GM12878 (cell line): ENCODE results near the gene CTAGE6. TPM values are rescaled to one million over a fixed set of nuclear protein-coding genes. Genes with fewer than 3 reads are reported as not detected.
"Not testable (repeated sequence)": the region's sequence is repeated elsewhere in the genome, so short reads cannot be mapped to it uniquely, and the experiment has no call there.

Experiments used
- ATAC-seq: fragments of 200-7000 bp; cut with Tn5 transposase; 3 replicates; pipeline ENCODE4 v1.9.1; 2020; ENCODE audit warnings: mild to moderate bottlenecking, moderate library complexity
- BruUV-seq: library from RNA; stranded (reverse); fragments of 400-500 nt; replicated peaks from 2 replicates; lab custom pipeline; 2021; lab: Mats Ljungman, UMichigan
- CTCF ChIA-PET: fragments of 300-600 bp; sonication (Branson Sonifier 250); formaldehyde crosslinking; extraction: SDS; loops from one replicate; lab custom pipeline; 2021; ENCODE audit warnings: inconsistent platforms; lab: Yijun Ruan, JAX
- POLR2A ChIA-PET: fragments of 350-600 bp; formaldehyde crosslinking; extraction: SDS; loops from one replicate; lab custom pipeline; 2021; ENCODE audit warnings: inconsistent platforms; lab: Charles Lee
- RAD21 ChIA-PET: fragments of 300-600 bp; sonication (Branson Sonifier 250); formaldehyde crosslinking; loops from one replicate; lab custom pipeline; 2023; ENCODE audit warnings: antibody characterized with exemption; ENCODE audit not compliant: unreplicated experiment; lab: Charles Lee
- SMC1A ChIA-PET: fragments of 300-600 bp; sonication (Branson Sonifier 250); formaldehyde crosslinking; loops from one replicate; lab custom pipeline; 2023; ENCODE audit not compliant: unreplicated experiment, uncharacterized antibody; lab: Charles Lee
- DNase-seq: peaks from one replicate; pipeline ENCODE4 v3.0.0-alpha.2; 2011; ENCODE audit warnings: low read depth, low spot score
- FAIRE-seq: peaks from 3 replicates; lab custom pipeline; 2011; peaks lifted over from hg19 to GRCh38; lab: Jason Lieb, UNC
- H2AFZ ChIP-seq: 2 replicates; pipeline ENCODE4 v1.6.0; 2011; ENCODE audit warnings: low read depth, low read length, control low read depth; ENCODE audit not compliant: control insufficient read depth
- H3K27ac ChIP-seq: 2 replicates; pipeline ENCODE4 v1.5.1; 2011; ENCODE audit warnings: control low read depth; ENCODE audit not compliant: control insufficient read depth, insufficient read depth
- H3K27me3 ChIP-seq, 2 experiments: replicated peaks in 1 of 2; 2 replicates each; pipeline versions ENCODE4 v1.6.0 to v1.6.1; 2011; ENCODE audit warnings: low read length in 1 of 2; ENCODE audit not compliant: control insufficient read depth in 2 of 2, insufficient read depth in 2 of 2
- H3K36me3 ChIP-seq, 2 experiments: 2 replicates each; pipeline ENCODE4 v1.5.1; 2011; ENCODE audit warnings: low read length in 1 of 2; ENCODE audit not compliant: control insufficient read depth in 2 of 2, insufficient read depth in 2 of 2
- H3K4me1 ChIP-seq: 2 replicates; pipeline ENCODE4 v1.6.1; 2011; ENCODE audit warnings: mild to moderate bottlenecking, low read length, moderate library complexity, mixed read lengths; ENCODE audit not compliant: control insufficient read depth, insufficient read depth
- H3K4me2 ChIP-seq: 2 replicates; pipeline ENCODE4 v1.6.0; 2011; ENCODE audit warnings: control low read depth; ENCODE audit not compliant: control insufficient read depth, insufficient read depth
- H3K4me3 ChIP-seq: fragments of 200-600 bp; sonication (generic); 2 replicates; pipeline ENCODE4 v1.5.1; 2016
- H3K79me2 ChIP-seq: 2 replicates; pipeline ENCODE4 v1.6.0; 2011; ENCODE audit warnings: low read length; ENCODE audit not compliant: control insufficient read depth, insufficient read depth
- H3K9ac ChIP-seq: 2 replicates; pipeline ENCODE4 v1.8.0; 2011; ENCODE audit warnings: low read length, control low read depth, mixed read lengths; ENCODE audit not compliant: control insufficient read depth, insufficient read depth
- H3K9me3 ChIP-seq: replicated peaks from 3 replicates; pipeline ENCODE4 v1.5.1; 2011; ENCODE audit warnings: mild to moderate bottlenecking, low read length; ENCODE audit not compliant: control insufficient read depth, insufficient read depth
- H4K20me1 ChIP-seq: 2 replicates; pipeline ENCODE4 v1.6.0; 2011; ENCODE audit not compliant: control insufficient read depth, insufficient read depth
- WGBS: methylation state at CpG from one replicate; pipeline ENCODE4 v1.1.6; 2016; ENCODE audit warnings: low lambda C conversion rate; ENCODE audit not compliant: insufficient replicate concordance, insufficient coverage; ENCODE audit errors: missing lambda C conversion rate; 5-methylcytosine and 5-hydroxymethylcytosine counted together
- in situ Hi-C: fragments of 300-500 bp; cut with MboI; formaldehyde crosslinking; loops from 9 replicates; pipeline ENCODE4 v1.14.3; 2018; ENCODE audit warnings: mixed read lengths
- intact Hi-C: fragments of 100-400 bp; cut with micrococcal nuclease; formaldehyde crosslinking; loops from one replicate; pipeline ENCODE4 v1.14.2; 2022; ENCODE audit not compliant: unreplicated experiment
- polyA plus RNA-seq, 11 experiments: library from polyadenylated mRNA; depleted of rRNA in 4 of 11; unstranded in 6 of 11; stranded (reverse) in 5 of 11; fragments of >200 nt; fragmentation: Nextera tagmentation in 4 of 11; fragmentation: Illumina TruSeq in 1 of 11; extraction: Ambion mirVana in 4 of 11; extraction: Trizol in 1 of 11; gene quantifications; 1 replicate in 1 of 11; 2 replicates in 10 of 11; pipeline versions ENCODE4 v1.2.1 to v1.2.3, GENCODE V29; 2011 to 2016; ENCODE audit warnings: inconsistent platforms in 2 of 11, missing spikeins in 2 of 11, low read depth in 1 of 11
- small RNA-seq: library from RNA; depleted of rRNA; stranded (forward); fragments of <200 nt; gene quantifications from one replicate; pipeline ENCODE3, GENCODE V24; 2014
- total RNA-seq, 4 experiments: library from RNA; depleted of rRNA in 3 of 4; stranded (reverse); fragments of >200 nt in 3 of 4; fragmentation: Illumina TruSeq in 1 of 4; extraction: Trizol in 1 of 4; gene quantifications; 2 replicates each; pipeline versions ENCODE4 v1.2.1 to v1.2.3, GENCODE V29; 2013 to 2021

Gene CTAGE6
- total and polyA plus RNA-seq, 10 of the 15 experiments (the other 5 are each of a cell fraction or from before 2014, with no cell fraction given): 0.12 TPM; not detected in 9

DNA sequence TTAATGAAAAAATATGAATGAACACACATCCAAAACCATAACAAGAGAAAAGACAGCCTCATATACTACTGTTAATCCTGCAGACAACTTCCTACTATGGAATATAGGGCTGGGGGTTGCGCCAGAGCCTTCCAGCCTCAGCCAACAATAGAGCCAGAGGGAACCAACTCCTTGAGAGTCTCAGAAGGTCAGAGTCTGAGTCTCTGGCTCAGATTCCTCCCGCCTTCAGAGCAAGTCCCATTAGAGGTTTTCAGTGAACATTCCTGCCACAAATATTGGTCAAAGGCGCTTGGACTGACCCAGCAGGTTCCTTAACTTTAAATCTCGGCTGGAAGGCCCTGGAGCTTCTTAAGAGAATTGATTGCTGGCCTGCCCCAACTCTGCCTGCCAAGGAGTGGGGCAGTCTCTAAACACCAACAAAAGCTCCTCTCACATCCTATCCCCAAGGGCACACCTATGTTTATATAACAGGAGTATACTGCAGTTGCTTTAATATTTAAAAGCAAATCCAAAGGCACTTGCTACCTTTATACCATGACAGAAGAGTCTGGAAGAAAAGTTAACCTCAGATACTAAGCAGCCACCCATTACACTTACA lies 45.7 kb downstream of the CTAGE6 start:
- H4K20me1 ChIP-seq, H2AFZ ChIP-seq, H3K27ac ChIP-seq, RAD21 ChIA-PET, H3K4me1 ChIP-seq, H3K4me3 ChIP-seq, DNase-seq, H3K4me2 ChIP-seq, H3K27me3 ChIP-seq, ATAC-seq, BruUV-seq, SMC1A ChIA-PET, POLR2A ChIA-PET, FAIRE-seq, H3K9ac ChIP-seq, CTCF ChIA-PET, H3K79me2 ChIP-seq, in situ Hi-C loops, H3K36me3 ChIP-seq, H3K9me3 ChIP-seq, intact Hi-C loops: not testable (repeated sequence)
- WGBS: no CpG with 5 or more reads among the region's 4 CpGs

DNA sequence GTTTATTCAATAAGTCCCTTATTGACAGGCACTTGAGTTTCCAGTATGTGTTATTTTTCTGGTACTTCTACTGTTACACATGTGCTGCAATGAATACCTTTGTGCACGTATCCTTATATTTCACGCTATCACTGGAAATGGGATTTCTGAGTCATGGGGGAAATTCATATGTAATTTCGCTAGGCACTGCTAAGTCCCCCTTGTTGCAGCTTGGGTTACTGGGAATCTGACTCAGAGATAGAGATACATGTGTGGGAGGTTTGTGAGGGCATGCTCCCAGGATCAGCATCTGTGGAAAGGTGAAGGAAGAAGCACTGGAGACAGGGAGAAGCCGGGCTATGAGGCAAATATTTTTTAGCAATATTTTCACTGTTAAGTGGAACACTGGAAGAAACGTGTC lies 47.6 kb downstream of the CTAGE6 start:
- in situ Hi-C loops, POLR2A ChIA-PET, H2AFZ ChIP-seq, ATAC-seq, SMC1A ChIA-PET, H4K20me1 ChIP-seq, BruUV-seq, H3K79me2 ChIP-seq, H3K27ac ChIP-seq, H3K9me3 ChIP-seq, FAIRE-seq, intact Hi-C loops, RAD21 ChIA-PET, H3K36me3 ChIP-seq, H3K4me3 ChIP-seq, H3K4me2 ChIP-seq, H3K4me1 ChIP-seq, CTCF ChIA-PET, H3K9ac ChIP-seq, DNase-seq, H3K27me3 ChIP-seq: not testable (repeated sequence)
- WGBS: 100% methylated on average over 3 of the region's 5 CpGs

Small RNAs within 50 kb of the gene (small RNA-seq; reads per million reads assigned to genes)
- gene RNU6-267P: not detected

Other genes with a start within 250 kb of the CTAGE6 start
- 0.28 and 0.38 TPM in 2 replicates for gene CTAGE15, start 185.9 kb downstream of the CTAGE6 start, total RNA-seq (2014; rRNA removed)
- gene CTAGE15, start 185.9 kb downstream of the CTAGE6 start, total RNA-seq (2014; rRNA removed; fragmentation: Illumina TruSeq; extraction: Trizol): 0.51 and 0.58 TPM in 2 replicates
- gene CTAGE15, start 185.9 kb downstream of the CTAGE6 start, total RNA-seq (2021): 0.32 and 0.49 TPM in 2 replicates
- 0.80 and 1.3 TPM in 2 replicates for gene CTAGE15, start 185.9 kb downstream of the CTAGE6 start, polyA plus RNA-seq (2011; rRNA removed)
- 0.59 and 0.73 TPM in 2 replicates for gene CTAGE15, start 185.9 kb downstream of the CTAGE6 start, polyA plus RNA-seq (2014; fragmentation: Illumina TruSeq; extraction: Trizol)
- under 1 TPM in 1 of 2 experiments, not detected in 1; 0.05 TPM for gene CTAGE15, start 185.9 kb downstream of the CTAGE6 start, polyA plus RNA-seq (2014; fragmentation: Nextera tagmentation; extraction: Ambion mirVana)
- 0.45 and 0.47 TPM in 2 replicates for gene CTAGE15, start 185.9 kb downstream of the CTAGE6 start, polyA plus RNA-seq (2014; rRNA removed)
- under 1 TPM; 0.20 to 0.32 TPM for gene CTAGE15, start 185.9 kb downstream of the CTAGE6 start, polyA plus RNA-seq (2016; fragmentation: Nextera tagmentation; extraction: Ambion mirVana)
- 2.7 and 3.2 TPM in 2 replicates for gene TCAF2, start 136.7 kb downstream of the CTAGE6 start, total RNA-seq (2014; rRNA removed)
- gene TCAF2, start 136.7 kb downstream of the CTAGE6 start, total RNA-seq (2014; rRNA removed; fragmentation: Illumina TruSeq; extraction: Trizol): 1.3 and 1.8 TPM in 2 replicates
- 2.7 and 3.0 TPM in 2 replicates for gene TCAF2, start 136.7 kb downstream of the CTAGE6 start, total RNA-seq (2021)
- 14.1 and 15.5 TPM in 2 replicates for gene TCAF2, start 136.7 kb downstream of the CTAGE6 start, polyA plus RNA-seq (2011; rRNA removed)
- 2.1 and 2.3 TPM in 2 replicates for gene TCAF2, start 136.7 kb downstream of the CTAGE6 start, polyA plus RNA-seq (2014; fragmentation: Illumina TruSeq; extraction: Trizol)
- under 1 TPM; 0.55 to 0.56 TPM for gene TCAF2, start 136.7 kb downstream of the CTAGE6 start, polyA plus RNA-seq (2014; fragmentation: Nextera tagmentation; extraction: Ambion mirVana)
- gene TCAF2, start 136.7 kb downstream of the CTAGE6 start, polyA plus RNA-seq (2014; rRNA removed): 1.8 and 2.2 TPM in 2 replicates
- 1 to 10 TPM; 2.8 to 3.2 TPM for gene TCAF2, start 136.7 kb downstream of the CTAGE6 start, polyA plus RNA-seq (2016; fragmentation: Nextera tagmentation; extraction: Ambion mirVana)
- 7.8 and 8.0 TPM in 2 replicates for gene TCAF1, start 144.5 kb upstream of the CTAGE6 start, total RNA-seq (2014; rRNA removed)
- 8.0 and 8.3 TPM in 2 replicates for gene TCAF1, start 144.5 kb upstream of the CTAGE6 start, total RNA-seq (2014; rRNA removed; fragmentation: Illumina TruSeq; extraction: Trizol)
- 14.1 and 16.3 TPM in 2 replicates for gene TCAF1, start 144.5 kb upstream of the CTAGE6 start, total RNA-seq (2021)
- gene TCAF1, start 144.5 kb upstream of the CTAGE6 start, polyA plus RNA-seq (2011; rRNA removed): 7.2 and 9.1 TPM in 2 replicates
- 12.6 and 14.0 TPM in 2 replicates for gene TCAF1, start 144.5 kb upstream of the CTAGE6 start, polyA plus RNA-seq (2014; fragmentation: Illumina TruSeq; extraction: Trizol)
- gene TCAF1, start 144.5 kb upstream of the CTAGE6 start, polyA plus RNA-seq (2014; fragmentation: Nextera tagmentation; extraction: Ambion mirVana): 1 to 10 TPM; 2.2 to 3.2 TPM
- 6.4 and 6.9 TPM in 2 replicates for gene TCAF1, start 144.5 kb upstream of the CTAGE6 start, polyA plus RNA-seq (2014; rRNA removed)
- 1 to 10 TPM; 6.2 to 8.3 TPM for gene TCAF1, start 144.5 kb upstream of the CTAGE6 start, polyA plus RNA-seq (2016; fragmentation: Nextera tagmentation; extraction: Ambion mirVana)
- gene OR2F2, start 177.5 kb upstream of the CTAGE6 start, total RNA-seq (2014; rRNA removed): not detected in 2 replicates
- gene OR2F2, start 177.5 kb upstream of the CTAGE6 start, total RNA-seq (2014; rRNA removed; fragmentation: Illumina TruSeq; extraction: Trizol): not detected in 2 replicates
- gene OR2F2, start 177.5 kb upstream of the CTAGE6 start, total RNA-seq (2021): not detected in 2 replicates
- gene OR2F2, start 177.5 kb upstream of the CTAGE6 start, polyA plus RNA-seq (2011; rRNA removed): not detected in 2 replicates
- not detected in 2 replicates for gene OR2F2, start 177.5 kb upstream of the CTAGE6 start, polyA plus RNA-seq (2014; fragmentation: Illumina TruSeq; extraction: Trizol)
- gene OR2F2, start 177.5 kb upstream of the CTAGE6 start, polyA plus RNA-seq (2014; fragmentation: Nextera tagmentation; extraction: Ambion mirVana): not detected
- not detected in 2 replicates for gene OR2F2, start 177.5 kb upstream of the CTAGE6 start, polyA plus RNA-seq (2014; rRNA removed)
- gene OR2F2, start 177.5 kb upstream of the CTAGE6 start, polyA plus RNA-seq (2016; fragmentation: Nextera tagmentation; extraction: Ambion mirVana): not detected
- gene OR2F1, start 197.1 kb upstream of the CTAGE6 start, total RNA-seq (2014; rRNA removed): not detected in 2 replicates
- not detected in 2 replicates for gene OR2F1, start 197.1 kb upstream of the CTAGE6 start, total RNA-seq (2014; rRNA removed; fragmentation: Illumina TruSeq; extraction: Trizol)
- gene OR2F1, start 197.1 kb upstream of the CTAGE6 start, total RNA-seq (2021): not detected in 2 replicates
- gene OR2F1, start 197.1 kb upstream of the CTAGE6 start, polyA plus RNA-seq (2011; rRNA removed): not detected in 2 replicates
- not detected in 2 replicates for gene OR2F1, start 197.1 kb upstream of the CTAGE6 start, polyA plus RNA-seq (2014; fragmentation: Illumina TruSeq; extraction: Trizol)
- not detected for gene OR2F1, start 197.1 kb upstream of the CTAGE6 start, polyA plus RNA-seq (2014; fragmentation: Nextera tagmentation; extraction: Ambion mirVana)
- gene OR2F1, start 197.1 kb upstream of the CTAGE6 start, polyA plus RNA-seq (2014; rRNA removed): not detected in 2 replicates
- not detected for gene OR2F1, start 197.1 kb upstream of the CTAGE6 start, polyA plus RNA-seq (2016; fragmentation: Nextera tagmentation; extraction: Ambion mirVana)
- gene OR6B1, start 242.6 kb upstream of the CTAGE6 start, total RNA-seq (2014; rRNA removed): not detected in 2 replicates
- gene OR6B1, start 242.6 kb upstream of the CTAGE6 start, total RNA-seq (2014; rRNA removed; fragmentation: Illumina TruSeq; extraction: Trizol): not detected in 2 replicates
- gene OR6B1, start 242.6 kb upstream of the CTAGE6 start, total RNA-seq (2021): not detected in 2 replicates
- not detected in 2 replicates for gene OR6B1, start 242.6 kb upstream of the CTAGE6 start, polyA plus RNA-seq (2011; rRNA removed)
- gene OR6B1, start 242.6 kb upstream of the CTAGE6 start, polyA plus RNA-seq (2014; fragmentation: Illumina TruSeq; extraction: Trizol): not detected in 2 replicates
- not detected for gene OR6B1, start 242.6 kb upstream of the CTAGE6 start, polyA plus RNA-seq (2014; fragmentation: Nextera tagmentation; extraction: Ambion mirVana)
- not detected in 2 replicates for gene OR6B1, start 242.6 kb upstream of the CTAGE6 start, polyA plus RNA-seq (2014; rRNA removed)
- gene OR6B1, start 242.6 kb upstream of the CTAGE6 start, polyA plus RNA-seq (2016; fragmentation: Nextera tagmentation; extraction: Ambion mirVana): not detected